Smooth muscle cell (in vitro differentiated cells): Measurements from ENCODE around the gene UBR1. TPM values are rescaled to one million over a fixed set of nuclear protein-coding genes. Genes with fewer than 3 reads are reported as not detected.
"Not testable (repeated sequence)": the region's sequence is repeated elsewhere in the genome, so short reads cannot be mapped to it uniquely, and the experiment has no call there.

ENCODE experiments used
- DNase-seq: peaks from one replicate; lab custom pipeline; 2025; ENCODE audit not compliant: unreplicated experiment; lab: John Stamatoyannopoulos, UW
- H2AFZ ChIP-seq: fragments of 200-600 bp; sonication (generic); 2 replicates; pipeline ENCODE4 v1.6.0; 2016; ENCODE audit warnings: antibody characterized with exemption, low read depth, mild to moderate bottlenecking
- H3F3A ChIP-seq: fragments of 200-600 bp; sonication (generic); 2 replicates; pipeline ENCODE4 v1.6.0; 2017; ENCODE audit warnings: antibody characterized with exemption, low read depth
- H3K27ac ChIP-seq: fragments of 200-600 bp; sonication (generic); 2 replicates; pipeline ENCODE4 v1.5.1; 2016; ENCODE audit warnings: low read depth, mild to moderate bottlenecking
- H3K27me3 ChIP-seq: fragments of 200-600 bp; sonication (generic); 2 replicates; pipeline ENCODE4 v1.6.1; 2016; ENCODE audit warnings: low read depth, mild to moderate bottlenecking
- H3K36me3 ChIP-seq: fragments of 200-600 bp; sonication (generic); 2 replicates; pipeline ENCODE4 v1.5.1; 2016; ENCODE audit warnings: low read depth
- H3K4me1 ChIP-seq: fragments of 200-600 bp; sonication (generic); 2 replicates; pipeline ENCODE4 v1.5.1; 2016; ENCODE audit warnings: low read depth
- H3K4me2 ChIP-seq: fragments of 200-600 bp; sonication (generic); 2 replicates; pipeline ENCODE4 v1.6.0; 2016; ENCODE audit warnings: mild to moderate bottlenecking
- H3K4me3 ChIP-seq: fragments of 200-600 bp; sonication (generic); 2 replicates; pipeline ENCODE4 v1.5.1; 2016; ENCODE audit warnings: mild to moderate bottlenecking
- H3K79me2 ChIP-seq: fragments of 200-600 bp; sonication (generic); 2 replicates; pipeline ENCODE4 v1.6.0; 2016; ENCODE audit warnings: low read depth, mild to moderate bottlenecking
- H3K9ac ChIP-seq: fragments of 200-600 bp; sonication (generic); 2 replicates; pipeline ENCODE4 v1.6.0; 2016; ENCODE audit warnings: low read depth
- H3K9me3 ChIP-seq: fragments of 200-600 bp; sonication (generic); replicated peaks from 2 replicates; pipeline ENCODE4 v1.5.1; 2016; ENCODE audit warnings: low read depth
- H4K20me1 ChIP-seq: fragments of 200-600 bp; sonication (generic); 2 replicates; pipeline ENCODE4 v1.6.0; 2016; ENCODE audit warnings: low read depth
- CTCF ChIP-seq: fragments of 200-600 bp; sonication (generic); IDR thresholded peaks from 2 replicates; pipeline ENCODE4 v1.5.1; 2017; ENCODE audit warnings: borderline replicate concordance, mild to moderate bottlenecking, antibody characterized with exemption; ENCODE audit not compliant: insufficient read depth, poor library complexity, severe bottlenecking
- WGBS: methylation state at CpG from one replicate; pipeline ENCODE4 v1.1.7; 2016; ENCODE audit warnings: low lambda C conversion rate; 5-methylcytosine and 5-hydroxymethylcytosine counted together
- polyA plus RNA-seq: library from polyadenylated mRNA; unstranded; fragments of >200 nt; fragmentation: Nextera tagmentation; extraction: Ambion mirVana; gene quantifications from 2 replicates; pipeline ENCODE4 v1.2.1, GENCODE V29; 2016
- total RNA-seq: library from RNA; depleted of rRNA; stranded (reverse); fragments of >200 nt; gene quantifications from 2 replicates; pipeline ENCODE4 v1.2.3, GENCODE V29; 2014

UBR1 gene
- total and polyA plus RNA-seq, 2 experiments from 2014 or later: 8.7 to 24.0 TPM

GRCh38 chr15:43008150-43008549 is 97.7 kb downstream of the UBR1 start:
- Histone ChIP-seq H3K4me2 (no peak overlapping the region), H3K9ac (no peak overlapping the region), H3K36me3 (peaks cover 11% of the 10 kb centered on the region), H3K27me3 (no peaks in the 10 kb centered on the region), H3K4me3 (no peak overlapping the region), H3K79me2 (no peaks in the 10 kb centered on the region), H2AFZ (no peak overlapping the region), H3F3A (no peaks in the 10 kb centered on the region), H3K4me1 (no peaks in the 10 kb centered on the region), H3K9me3 (no peaks in the 10 kb centered on the region), H3K27ac (no peak overlapping the region), H4K20me1 (no peaks in the 10 kb centered on the region)
- DNase-seq: no peak
- TF ChIP-seq CTCF: no peak
- 99% methylated on average over 12 of the region's 14 CpGs for WGBS

- no peaks in the 10 kb centered on the region for H3F3A ChIP-seq
- WGBS: 91% methylated on average over 1 of the region's 1 CpG
- no peaks in the 10 kb centered on the region for H3K27me3 ChIP-seq
- no peaks in the 10 kb centered on the region for H4K20me1 ChIP-seq
- no peaks in the 10 kb centered on the region for H3K4me1 ChIP-seq
- no peaks in the 10 kb centered on the region for H3K79me2 ChIP-seq
- DNase-seq: no peak
- no peak for TF ChIP-seq CTCF
- H3K4me3 ChIP-seq: no peak overlapping the region
- no peak overlapping the region for H3K9ac ChIP-seq
- no peak overlapping the region for H3K27ac ChIP-seq
- H3K4me2 ChIP-seq: no peak overlapping the region
- H3K36me3 ChIP-seq: peaks cover 11% of the 10 kb centered on the region
- H2AFZ ChIP-seq: no peak overlapping the region
- no peaks in the 10 kb centered on the region for H3K9me3 ChIP-seq
Observed at GRCh38 chr15:43007551-43007950, 98.3 kb downstream of the UBR1 start.

- H3K9ac ChIP-seq: no peak overlapping the region
- no peak overlapping the region for H2AFZ ChIP-seq
- no peaks in the 10 kb centered on the region for H3K27me3 ChIP-seq
- no peak overlapping the region for H3K27ac ChIP-seq
- H3K79me2 ChIP-seq: no peaks in the 10 kb centered on the region
- H3K4me2 ChIP-seq: no peak overlapping the region
- H3K36me3 ChIP-seq: peaks cover 6% of the 10 kb centered on the region
- no peaks in the 10 kb centered on the region for H4K20me1 ChIP-seq
- H3K4me1 ChIP-seq: no peaks in the 10 kb centered on the region
- no peaks in the 10 kb centered on the region for H3K9me3 ChIP-seq
- H3F3A ChIP-seq: no peaks in the 10 kb centered on the region
- WGBS: 99% methylated on average over 3 of the region's 3 CpGs
- no peak for TF ChIP-seq CTCF
- DNase-seq: no peak
- H3K4me3 ChIP-seq: no peak overlapping the region
Observed at GRCh38 chr15:43006991-43007390, 98.8 kb downstream of the UBR1 start.

- H3K27me3 ChIP-seq, H3K9me3 ChIP-seq, H3K27ac ChIP-seq, H3K79me2 ChIP-seq, H3K4me3 ChIP-seq, H3K9ac ChIP-seq, H3K36me3 ChIP-seq, H3K4me2 ChIP-seq, H4K20me1 ChIP-seq, H3F3A ChIP-seq, DNase-seq, H3K4me1 ChIP-seq, H2AFZ ChIP-seq: not testable (repeated sequence)
- WGBS: 99% methylated on average over 25 of the region's 42 CpGs
Observed at GRCh38 chr15:43004886-43005595, 100.8 kb downstream of the UBR1 start.
